ENCODE measurements around the gene LPCAT2.

The LPCAT2 gene

DNA sequence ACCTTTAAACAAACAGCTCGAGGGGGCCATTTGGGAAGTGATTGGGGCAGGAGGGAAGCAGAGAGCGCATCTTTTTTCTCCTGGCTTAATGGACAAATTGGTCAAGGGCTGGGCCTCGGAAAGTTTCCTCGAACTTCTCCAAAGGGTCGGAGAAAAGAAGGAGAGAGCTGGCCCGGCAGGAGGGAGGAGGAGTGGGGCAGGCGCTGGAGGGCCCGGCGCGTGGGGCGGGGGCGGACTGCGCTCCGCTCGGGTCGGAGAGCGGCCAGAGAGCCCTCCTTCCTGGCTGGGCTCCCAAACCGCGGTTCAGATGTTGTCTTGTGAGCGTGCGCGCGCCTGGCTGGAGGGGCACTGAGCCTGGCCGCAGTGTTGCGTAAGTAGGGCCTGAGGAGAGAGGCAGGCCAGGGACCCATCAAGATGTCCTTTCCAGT lies 28.6 kb upstream of the LPCAT2 start:
- DNase-seq = no peak

DNA sequence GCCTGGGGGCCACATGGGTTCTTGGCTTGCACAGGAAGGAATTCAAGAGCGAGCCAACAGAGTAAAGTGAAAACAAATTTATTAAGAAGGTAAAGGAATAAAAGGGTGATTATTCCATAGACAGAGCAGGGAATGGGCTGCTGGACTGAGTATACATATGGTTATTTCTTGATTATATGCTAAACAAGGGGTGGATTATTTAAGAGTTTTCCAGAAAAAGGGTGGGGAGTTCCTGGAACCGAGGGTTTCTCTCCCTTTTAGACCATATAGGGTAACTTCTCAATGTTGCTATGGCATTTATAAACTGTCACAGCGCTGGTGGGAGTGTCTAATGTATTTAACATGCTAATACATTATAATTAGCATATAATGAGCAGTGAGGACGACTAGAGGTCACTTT lies 27.8 kb upstream of the LPCAT2 start:
- DNase-seq = no peak

DNA sequence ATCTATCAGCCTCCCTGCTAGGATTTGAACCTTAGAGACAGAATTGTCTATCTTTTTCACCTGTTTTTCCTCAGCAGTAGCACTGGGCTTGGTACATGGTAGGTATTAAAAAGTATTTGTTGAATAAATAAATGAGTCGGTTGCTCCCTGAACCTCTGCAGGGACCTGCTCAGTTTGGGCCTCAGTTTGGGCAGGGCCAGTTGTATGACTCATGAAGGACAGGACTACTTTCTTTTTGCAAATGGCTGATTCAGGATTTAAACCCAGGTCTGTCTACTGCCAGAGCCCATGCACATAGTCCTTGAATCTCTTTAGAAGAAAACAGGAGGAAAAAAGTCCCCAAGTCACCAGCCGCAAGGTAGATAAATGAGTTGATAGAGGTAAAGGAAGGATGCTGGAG lies 26.8 kb upstream of the LPCAT2 start:
- no peak for DNase-seq

DNA sequence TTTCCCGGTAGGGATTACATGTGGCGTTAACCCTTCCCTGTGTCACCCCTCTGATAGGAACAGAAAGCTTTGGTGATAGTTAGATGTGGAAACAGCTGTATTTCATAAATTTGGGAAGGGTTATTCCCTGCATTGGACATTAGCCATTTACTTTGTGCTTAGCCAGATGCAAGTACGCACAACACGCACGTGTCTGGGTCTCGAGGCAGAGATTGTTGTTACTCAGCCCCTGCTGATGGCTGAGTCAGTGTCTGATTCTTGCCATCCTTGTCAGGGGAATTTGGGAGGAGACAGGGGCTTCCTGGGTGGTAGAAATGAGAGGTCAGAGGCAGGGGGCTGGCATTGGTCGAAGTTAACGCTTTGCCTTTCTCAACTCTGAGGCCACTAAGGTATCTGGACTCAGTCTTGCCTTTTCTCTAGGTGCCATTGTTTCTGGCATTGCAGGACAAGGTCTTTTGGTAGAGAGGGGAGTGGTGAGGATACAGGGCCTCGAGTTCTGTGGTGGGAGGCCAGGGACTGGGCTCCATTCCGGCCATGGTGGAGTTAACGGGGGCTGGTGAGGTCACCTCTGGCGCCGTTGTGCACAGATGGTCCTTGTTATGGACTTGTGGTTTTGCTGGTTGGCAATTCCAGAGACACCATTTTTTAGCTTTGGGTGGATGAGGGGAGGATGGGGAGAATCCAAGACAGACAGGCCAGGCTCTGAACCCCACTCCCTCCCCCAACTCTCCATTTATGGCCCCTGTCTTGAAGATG lies 21.6 kb upstream of the LPCAT2 start:
- no peak for DNase-seq

DNA sequence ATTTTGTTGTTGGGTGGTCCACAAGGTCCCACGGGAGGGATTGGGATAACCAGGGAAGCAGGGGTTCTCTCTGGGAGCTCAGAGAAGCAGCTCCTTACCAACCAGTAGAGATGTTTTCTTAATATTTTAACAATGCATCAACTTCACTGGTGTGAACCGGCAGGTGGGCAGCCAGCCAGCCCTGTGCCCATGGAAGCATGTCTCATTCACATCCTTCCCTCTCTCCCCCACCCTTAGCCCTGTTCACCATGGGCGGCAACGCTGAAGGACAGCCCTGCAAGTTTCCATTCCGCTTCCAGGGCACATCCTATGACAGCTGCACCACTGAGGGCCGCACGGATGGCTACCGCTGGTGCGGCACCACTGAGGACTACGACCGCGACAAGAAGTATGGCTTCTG lies 20.6 kb upstream of the LPCAT2 start:
- DNase-seq = no peak

DNA sequence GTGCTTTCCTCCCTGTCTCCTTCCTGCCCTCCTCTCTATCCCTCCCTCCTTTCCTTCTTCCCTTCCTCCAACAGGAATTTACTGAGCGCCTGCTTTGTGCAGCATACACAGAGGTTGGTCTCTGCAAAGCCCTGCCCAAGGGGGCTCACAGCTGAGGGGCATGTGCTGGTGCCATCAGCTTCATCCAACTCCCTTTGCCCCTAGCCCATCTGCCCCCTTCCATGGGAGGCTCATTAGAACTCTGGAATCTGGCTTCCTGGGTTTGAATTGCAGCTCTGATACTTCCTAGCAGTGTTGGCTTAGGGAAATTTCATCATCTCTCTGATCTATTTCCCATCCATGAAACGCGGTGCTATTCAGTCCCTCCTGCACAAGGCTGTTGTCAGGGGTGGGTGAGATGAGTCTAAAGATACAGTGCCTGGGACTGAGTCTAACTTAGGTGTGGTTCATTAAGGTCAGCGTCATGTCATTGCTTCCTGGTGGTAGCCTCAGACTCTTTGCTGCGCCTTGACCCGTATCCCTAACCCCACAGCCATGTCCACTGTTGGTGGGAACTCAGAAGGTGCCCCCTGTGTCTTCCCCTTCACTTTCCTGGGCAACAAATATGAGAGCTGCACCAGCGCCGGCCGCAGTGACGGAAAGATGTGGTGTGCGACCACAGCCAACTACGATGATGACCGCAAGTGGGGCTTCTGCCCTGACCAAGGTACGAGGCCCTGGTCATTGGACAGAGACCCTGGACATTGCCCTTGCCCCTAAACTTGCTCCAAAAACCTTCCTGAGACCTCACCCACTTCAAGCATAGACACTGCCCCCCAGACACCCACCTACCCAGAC lies 19.5 kb upstream of the LPCAT2 start:
- DNase-seq = no peak

DNA sequence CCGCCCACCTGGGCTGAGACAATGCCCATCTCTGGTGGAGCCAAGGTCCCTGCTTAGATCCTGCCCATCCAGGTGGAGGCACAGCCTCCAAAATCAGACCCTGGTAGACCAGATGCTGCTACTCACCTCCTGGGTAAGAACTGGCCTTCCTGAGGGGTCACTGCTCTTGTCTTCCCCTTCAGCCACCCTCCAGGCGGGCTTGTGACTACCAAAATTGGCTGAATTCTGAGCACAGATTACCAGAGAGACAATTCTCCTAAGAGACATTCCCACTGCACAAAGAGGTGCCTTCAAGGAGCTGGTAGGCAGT lies 19.0 kb upstream of the LPCAT2 start:
- no peak for DNase-seq

DNA sequence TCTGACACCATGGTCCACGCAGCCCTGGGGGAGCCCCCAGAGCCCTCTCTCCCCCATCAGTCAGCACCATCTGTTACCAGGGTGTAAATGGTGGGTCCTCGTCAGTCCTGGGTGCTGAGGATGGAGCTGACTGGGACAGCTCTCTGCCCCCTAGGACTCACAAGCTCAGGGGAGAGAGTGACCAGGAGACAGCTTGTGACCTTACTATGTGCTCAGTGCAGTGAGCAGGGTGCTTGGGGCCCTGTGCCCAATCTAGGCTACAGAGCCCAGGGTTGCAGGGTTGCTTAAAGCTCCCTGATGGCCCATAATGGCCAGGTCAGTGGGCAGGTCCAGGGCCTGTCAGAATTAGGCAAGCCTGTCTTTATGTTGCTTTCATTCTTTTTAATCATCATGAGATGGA lies 18.6 kb upstream of the LPCAT2 start:
- no peak for DNase-seq

DNA sequence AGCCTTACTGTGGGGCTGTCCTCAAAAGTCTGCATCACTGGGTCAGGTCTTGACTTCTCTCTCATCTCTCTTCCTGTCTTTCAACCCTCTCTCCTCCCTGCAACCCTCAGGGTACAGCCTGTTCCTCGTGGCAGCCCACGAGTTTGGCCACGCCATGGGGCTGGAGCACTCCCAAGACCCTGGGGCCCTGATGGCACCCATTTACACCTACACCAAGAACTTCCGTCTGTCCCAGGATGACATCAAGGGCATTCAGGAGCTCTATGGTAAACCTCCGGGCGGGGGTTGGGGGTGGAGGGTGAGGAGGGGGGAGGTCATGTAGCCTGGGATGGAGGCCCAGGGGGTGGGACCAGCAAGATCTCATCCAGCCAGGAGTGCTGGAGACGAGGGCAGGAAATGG lies 17.2 kb upstream of the LPCAT2 start:
- no peak for DNase-seq

DNA sequence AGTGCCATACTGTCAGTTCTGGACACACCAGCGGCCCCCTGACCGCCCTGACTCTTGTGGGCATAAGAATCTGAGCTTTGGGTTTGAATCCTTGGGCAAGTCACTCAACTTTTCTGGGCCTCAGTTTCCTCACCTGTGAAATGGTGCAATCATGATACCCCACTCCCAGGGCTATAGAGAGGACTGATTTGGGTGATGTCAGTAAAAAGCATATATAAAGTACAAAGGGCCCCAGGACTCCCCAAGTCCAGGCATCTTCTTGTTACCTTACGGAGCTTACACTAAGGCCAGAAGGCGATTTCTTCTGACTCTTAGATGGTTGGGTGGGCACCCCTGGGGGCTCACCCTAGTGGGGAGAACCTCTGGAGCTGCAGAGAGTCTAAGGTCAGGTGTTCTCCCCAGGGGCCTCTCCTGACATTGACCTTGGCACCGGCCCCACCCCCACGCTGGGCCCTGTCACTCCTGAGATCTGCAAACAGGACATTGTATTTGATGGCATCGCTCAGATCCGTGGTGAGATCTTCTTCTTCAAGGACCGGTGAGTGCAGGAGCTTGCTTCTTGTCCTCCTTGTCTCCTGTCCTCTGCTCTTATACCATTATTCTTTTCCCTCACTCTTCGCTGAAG lies 16.0 kb upstream of the LPCAT2 start:
- no peak for DNase-seq

DNA sequence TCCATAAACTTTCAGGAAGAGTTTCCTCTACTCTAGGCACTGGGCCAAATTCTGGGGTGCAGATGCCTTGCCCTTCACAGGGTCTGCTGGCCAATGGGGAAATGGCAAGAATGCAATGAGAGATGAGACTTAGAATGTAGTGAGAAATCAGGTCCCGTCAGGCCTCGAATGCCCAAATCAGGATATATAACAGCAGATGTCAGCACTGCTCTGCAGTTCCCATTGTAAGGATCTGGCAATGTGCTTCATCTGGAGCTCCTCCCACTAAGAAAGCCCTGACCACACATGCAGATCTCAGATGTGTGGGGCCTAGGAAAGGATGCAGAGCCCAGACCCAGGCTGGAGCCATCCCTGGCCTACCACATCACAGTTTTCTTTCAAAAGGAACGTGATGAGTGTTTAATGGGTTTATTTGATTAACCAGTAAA lies 13.9 kb upstream of the LPCAT2 start:
- no peak for DNase-seq

DNA sequence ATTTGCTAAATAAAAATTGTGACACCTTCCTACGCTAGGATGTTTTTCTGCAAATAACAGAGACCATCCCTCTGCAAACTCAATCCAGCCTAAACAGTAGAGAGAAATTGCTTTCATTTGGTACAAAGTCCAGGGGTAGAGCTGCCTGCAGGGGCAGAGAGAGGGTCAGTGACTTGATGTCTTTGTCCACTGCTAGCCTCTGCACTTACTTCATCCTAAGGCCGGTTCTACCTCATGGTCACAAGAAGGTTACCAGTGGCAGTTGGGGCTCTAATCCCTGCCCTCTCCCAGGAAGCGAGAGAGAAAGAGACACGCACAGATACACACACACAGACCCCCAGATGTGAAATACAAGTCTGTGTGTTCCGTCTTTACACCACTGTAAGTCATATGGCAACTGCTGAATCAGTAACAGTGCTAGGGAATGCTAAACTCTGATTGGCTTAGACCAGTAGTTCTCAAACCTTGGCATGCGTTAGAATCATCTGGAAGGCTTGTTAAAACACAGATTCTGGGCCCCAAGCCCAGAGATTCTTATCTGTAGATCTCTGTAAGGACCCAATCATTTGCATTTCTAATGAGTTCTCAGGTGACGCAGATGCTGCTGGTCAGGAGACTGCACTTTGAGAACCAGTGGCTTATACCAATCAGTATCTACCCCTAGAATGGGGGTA lies 13.1 kb upstream of the LPCAT2 start:
- DNase-seq = no peak

DNA sequence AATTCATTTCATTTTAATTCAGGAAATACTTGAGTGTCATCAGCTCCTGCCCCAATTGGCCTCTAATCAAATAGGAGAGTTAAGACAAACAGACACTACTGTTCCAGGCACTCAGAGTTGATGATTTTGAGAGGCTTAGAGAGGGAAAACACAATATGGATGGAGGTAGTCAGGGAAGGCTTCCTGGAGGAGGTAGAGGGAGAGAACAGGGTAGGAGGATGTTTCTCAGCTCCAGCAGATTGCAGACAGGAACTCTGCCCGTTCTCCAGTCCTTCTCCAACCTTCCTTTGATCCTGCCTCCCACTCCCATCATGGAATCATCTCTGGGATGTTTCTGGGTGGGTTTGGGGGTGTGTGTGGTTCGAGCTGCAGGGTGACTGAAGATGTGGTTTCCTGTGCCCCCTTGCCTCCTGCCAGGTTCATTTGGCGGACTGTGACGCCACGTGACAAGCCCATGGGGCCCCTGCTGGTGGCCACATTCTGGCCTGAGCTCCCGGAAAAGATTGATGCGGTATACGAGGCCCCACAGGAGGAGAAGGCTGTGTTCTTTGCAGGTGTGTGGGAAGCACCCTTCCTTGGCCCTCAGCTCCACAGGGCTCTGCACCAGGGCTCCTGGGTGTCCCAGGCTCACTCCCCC lies 12.2 kb upstream of the LPCAT2 start:
- DNase-seq = no peak

DNA sequence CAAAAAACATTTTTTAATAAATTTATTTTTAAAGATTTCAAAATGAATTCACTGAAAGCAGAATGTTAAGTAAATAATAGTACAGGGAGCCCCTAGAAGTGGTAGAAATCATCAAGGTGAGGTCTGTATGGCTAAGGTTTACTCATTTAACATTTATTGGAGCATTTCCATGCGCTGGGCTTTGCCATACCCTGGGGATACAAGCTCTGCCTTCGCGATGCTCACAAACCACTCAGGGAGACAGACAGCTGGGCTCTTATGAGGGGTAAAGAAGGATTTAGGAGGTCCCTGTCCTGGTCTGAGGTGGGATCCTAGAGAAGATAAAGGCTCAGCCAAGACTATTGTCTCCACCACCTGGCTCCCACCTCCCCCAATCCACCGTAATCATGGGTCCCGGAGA lies 11.3 kb upstream of the LPCAT2 start:
- DNase-seq = no peak

DNA sequence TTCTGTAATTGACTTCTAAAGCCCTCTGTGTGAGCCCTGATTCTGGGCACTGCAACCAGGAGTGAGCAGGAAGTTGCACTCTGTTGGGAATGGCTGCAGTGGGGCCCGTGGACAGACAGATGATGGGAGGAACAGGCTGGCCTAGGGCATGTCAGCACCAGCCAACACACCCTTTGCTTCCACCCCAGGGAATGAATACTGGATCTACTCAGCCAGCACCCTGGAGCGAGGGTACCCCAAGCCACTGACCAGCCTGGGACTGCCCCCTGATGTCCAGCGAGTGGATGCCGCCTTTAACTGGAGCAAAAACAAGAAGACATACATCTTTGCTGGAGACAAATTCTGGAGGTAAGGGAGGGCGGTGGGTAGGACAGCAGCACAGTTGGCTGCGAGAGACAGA lies 10.8 kb upstream of the LPCAT2 start:
- DNase-seq = no peak

DNA sequence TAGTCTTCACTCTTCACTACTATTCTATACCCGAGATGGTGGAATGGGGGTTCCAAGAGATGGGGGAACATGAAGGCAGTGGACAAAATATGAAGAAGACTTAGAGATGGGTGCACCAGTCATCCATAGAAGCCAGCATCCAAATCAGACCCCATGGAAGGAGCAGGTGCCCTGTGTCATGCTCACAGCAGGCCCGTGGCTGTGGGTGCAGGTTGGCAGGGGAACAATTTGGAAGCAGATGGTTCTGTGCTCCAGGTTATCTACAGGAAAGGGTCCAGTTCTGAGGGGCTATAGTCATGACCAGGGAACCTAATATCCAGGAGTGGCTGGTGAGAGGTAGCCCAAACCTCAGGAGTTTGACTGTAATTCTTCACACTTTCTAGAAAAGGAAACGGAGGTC lies 9.6 kb upstream of the LPCAT2 start:
- no peak for DNase-seq

DNA sequence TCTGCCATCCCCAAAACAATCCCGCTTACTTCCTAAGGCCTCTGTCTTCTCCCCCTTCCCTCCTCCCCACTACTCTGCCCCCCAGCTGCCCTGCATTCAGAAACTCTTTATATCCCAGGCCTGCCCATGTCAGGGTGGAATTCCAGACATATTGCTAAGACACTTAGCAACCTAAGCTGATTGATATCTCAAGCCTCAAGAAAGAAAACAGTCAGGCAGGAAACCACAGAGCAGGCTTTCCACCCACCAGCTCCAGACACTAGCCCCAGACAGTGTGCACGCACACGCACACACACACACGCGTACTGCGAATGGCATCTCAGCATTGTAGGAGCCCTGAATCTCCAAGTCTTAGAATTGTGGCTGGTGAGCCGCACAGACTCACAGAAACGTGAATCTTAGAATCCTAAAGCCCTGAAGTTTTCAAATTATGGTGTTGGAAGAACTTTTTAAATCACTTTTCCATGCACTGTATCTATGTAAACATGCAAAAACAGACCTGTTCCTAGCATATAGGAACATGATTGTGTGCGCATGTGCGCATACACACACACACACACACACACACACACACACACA lies 8.8 kb upstream of the LPCAT2 start:
- no peak for DNase-seq

DNA sequence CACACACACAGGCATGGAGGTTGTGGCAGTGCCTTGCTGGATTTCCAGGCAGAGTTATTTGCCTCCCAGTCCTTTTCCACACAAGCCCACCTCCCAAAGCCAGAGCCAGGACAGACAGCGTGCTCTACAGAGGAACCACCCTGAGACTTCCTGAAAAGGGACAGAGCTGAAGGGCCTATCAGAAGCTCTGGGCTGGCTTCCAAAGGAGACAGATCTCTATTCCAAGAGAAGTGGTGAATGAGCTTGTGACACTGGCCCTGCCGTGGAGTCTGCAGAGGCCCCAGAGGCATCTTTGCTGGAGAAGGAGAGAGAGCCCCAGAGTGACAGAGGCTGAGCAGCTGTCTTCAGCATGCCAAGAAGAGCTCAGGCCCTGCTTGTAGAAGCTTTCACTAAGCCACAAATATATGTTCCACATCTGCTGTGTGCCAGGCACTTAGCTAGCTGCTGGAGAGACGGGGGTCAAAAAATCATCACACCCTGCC lies 8.3 kb upstream of the LPCAT2 start:
- no peak for DNase-seq

DNA sequence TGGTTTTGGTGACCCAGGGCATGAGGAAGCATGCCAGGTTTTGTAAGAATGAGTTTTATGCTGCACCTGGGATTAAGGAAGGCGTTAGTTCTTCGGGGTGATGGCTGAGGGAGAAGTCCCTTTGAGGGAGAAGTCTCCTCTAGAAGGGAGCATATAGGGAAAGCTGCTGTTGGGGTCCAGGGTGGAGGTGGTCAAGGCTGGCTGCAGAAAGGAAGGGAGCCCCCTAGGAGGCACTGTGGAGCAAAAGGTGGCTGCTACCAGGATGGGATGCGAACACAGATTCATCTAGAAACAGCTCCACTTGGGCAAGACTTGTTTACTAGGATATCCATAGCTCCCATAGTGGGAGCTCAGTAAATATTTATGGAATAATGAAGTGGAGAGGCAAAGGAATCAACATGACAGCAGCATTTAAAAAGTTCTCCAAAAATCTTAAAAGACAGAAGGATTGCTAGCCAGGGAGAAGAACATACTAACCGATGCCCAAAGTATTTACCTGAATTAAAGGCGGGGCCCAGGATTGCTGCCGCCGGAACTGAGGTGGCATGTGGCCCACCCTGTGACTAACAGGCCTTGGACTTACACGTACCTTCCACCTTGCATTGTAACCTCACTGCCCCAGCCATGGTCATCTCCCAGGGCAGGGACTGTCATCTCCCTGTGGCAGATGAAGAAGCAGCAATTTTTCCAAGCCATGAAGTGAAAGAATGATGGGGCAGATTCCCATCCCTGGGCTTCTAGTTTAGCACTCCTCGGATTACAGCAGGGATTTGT lies 7.1 kb upstream of the LPCAT2 start:
- no peak for DNase-seq

DNA sequence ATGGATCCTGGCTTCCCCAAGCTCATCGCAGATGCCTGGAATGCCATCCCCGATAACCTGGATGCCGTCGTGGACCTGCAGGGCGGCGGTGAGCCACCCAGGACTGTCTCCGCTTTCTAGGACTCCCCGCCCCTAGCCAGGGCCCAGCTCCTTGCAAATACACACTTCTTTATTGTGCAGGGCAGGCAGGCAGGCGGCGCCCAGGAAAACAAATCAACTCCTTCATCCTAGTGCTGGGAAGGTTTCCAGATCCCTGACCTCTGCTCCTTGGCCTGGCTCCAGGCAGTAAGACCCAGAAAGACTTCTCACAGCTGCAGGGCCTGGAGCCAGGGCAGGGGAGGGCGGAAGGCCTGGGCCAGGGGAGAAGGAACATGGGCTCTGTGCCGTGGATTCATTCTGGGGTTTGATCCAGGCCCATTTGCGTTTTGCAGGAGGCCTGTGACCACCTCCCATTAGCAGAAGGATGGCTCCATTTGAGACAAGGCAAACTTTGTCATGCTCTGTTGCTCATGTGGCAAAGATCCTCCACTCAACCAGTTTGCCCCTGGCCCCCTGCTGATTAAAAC lies 6.0 kb upstream of the LPCAT2 start:
- DNase-seq = no peak

Measured in NCI-H2171 (cell line).